IMR-90 (cell line): Measurements from ENCODE around the gene ZNF287.

Source experiments
- BHLHE40 ChIP-seq: fragments of 150-350 bp; IDR thresholded peaks from 2 replicates; pipeline ENCODE4 v1.6.1; 2016; ENCODE audit warnings: mild to moderate bottlenecking, low read depth, low read length
- CEBPB ChIP-seq: IDR thresholded peaks from 2 replicates; pipeline ENCODE4 v1.6.1; 2012; ENCODE audit warnings: low read depth, low read length, improper control_type of control experiment
- CTCF ChIP-seq: conservative IDR thresholded peaks from 2 replicates; pipeline ENCODE4 v1.5.1; 2012; ENCODE audit warnings: mild to moderate bottlenecking, low read depth, low read length, improper control_type of control experiment
- FOS ChIP-seq: fragments of 150-350 bp; IDR thresholded peaks from 2 replicates; pipeline ENCODE4 v1.6.1; 2016; ENCODE audit warnings: low read depth, low read length
- MAFK ChIP-seq: IDR thresholded peaks from 2 replicates; pipeline ENCODE4 v1.6.1; 2012; ENCODE audit warnings: low read depth, low read length, improper control_type of control experiment
- MAZ ChIP-seq: IDR thresholded peaks from 2 replicates; pipeline ENCODE4 v1.6.1; 2012; ENCODE audit warnings: low read depth, mild to moderate bottlenecking, low read length, improper control_type of control experiment, moderate library complexity, borderline replicate concordance
- MXI1 ChIP-seq: IDR thresholded peaks from 2 replicates; pipeline ENCODE4 v1.6.1; 2012; ENCODE audit warnings: low read depth, mild to moderate bottlenecking, low read length, moderate library complexity, borderline replicate concordance
- POLR2A ChIP-seq: IDR thresholded peaks from 2 replicates; pipeline ENCODE4 v1.6.1; 2012; ENCODE audit warnings: mild to moderate bottlenecking, low read depth, low read length
- RAD21 ChIP-seq: IDR thresholded peaks from 2 replicates; pipeline ENCODE4 v1.6.1; 2012; ENCODE audit warnings: low read length, improper control_type of control experiment
- RFX5 ChIP-seq: IDR thresholded peaks from 2 replicates; pipeline ENCODE4 v1.8.0; 2012; ENCODE audit warnings: low read depth, mild to moderate bottlenecking, low read length, moderate library complexity
- SMC3 ChIP-seq: fragments of 150-350 bp; IDR thresholded peaks from 2 replicates; pipeline ENCODE4 v1.6.1; 2016; ENCODE audit warnings: low read depth, mild to moderate bottlenecking, antibody characterized with exemption, low read length, moderate library complexity
- USF2 ChIP-seq: fragments of 150-350 bp; IDR thresholded peaks from 2 replicates; pipeline ENCODE4 v1.6.1; 2017; ENCODE audit warnings: mild to moderate bottlenecking, antibody characterized with exemption, low read length, low read depth
- TF ChIP-seq, protein P1 (sequence below): fragments of 150-350 bp; IDR thresholded peaks from 2 replicates; pipeline ENCODE4 v1.6.1; 2016; ENCODE audit warnings: low read depth, mild to moderate bottlenecking, low read length, moderate library complexity, borderline replicate concordance

GRCh38 chr17:16515933-16516332 lies 53.1 kb downstream of the ZNF287 start:
- TF ChIP-seq CEBPB (no peak), CTCF (no peak), RAD21 (no peak), MAZ (no peak), RFX5 (no peak), MXI1 (no peak), FOS (no peak), USF2 (no peak), SMC3 (no peak), POLR2A (no peak), MAFK (no peak), BHLHE40 (no peak)
- TF ChIP-seq, protein P1, sequence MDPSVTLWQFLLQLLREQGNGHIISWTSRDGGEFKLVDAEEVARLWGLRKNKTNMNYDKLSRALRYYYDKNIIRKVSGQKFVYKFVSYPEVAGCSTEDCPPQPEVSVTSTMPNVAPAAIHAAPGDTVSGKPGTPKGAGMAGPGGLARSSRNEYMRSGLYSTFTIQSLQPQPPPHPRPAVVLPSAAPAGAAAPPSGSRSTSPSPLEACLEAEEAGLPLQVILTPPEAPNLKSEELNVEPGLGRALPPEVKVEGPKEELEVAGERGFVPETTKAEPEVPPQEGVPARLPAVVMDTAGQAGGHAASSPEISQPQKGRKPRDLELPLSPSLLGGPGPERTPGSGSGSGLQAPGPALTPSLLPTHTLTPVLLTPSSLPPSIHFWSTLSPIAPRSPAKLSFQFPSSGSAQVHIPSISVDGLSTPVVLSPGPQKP = no peak
